Measurements from ENCODE around the gene DKC1.
A peak's percentile ranks its signal among the peaks of the same experiment; 100 is the strongest.

The DKC1 gene

DNA sequence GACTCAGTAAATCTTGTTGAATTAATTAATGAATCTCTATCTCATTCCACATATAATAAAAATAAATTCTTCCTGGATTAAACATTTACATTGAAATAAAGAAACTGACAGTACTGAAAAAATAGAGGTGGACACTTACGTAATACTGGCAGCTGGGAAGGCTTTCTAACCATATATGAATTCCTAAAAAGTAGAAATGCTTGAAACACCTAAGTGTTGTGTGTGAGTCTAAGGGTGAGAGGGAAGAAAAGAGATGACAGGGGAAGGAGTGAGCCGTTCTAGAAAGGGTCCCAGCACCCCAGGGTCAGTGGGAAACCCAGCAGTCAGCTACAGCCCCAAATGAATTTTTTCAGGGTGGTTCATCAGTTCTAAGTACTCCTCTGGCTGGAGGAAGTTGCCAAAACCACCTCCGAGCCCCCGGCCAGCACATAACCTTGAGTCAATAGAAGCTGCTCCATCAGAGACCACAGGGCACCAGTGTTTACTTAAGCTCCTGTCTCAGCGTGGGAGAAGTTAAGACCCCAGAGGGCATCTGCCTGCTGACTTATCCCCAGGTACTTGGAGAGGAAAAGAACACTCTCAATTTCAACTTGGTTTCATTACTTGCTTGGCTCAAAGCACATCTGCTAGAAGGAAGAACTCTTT, 30.1 kb upstream of the DKC1 start:
- Histone ChIP-seq H4K20me1 (ENCODE audit: insufficient read depth, low read length) (no peaks in the 10 kb centered on the region), H2AFZ (ENCODE audit: low read depth, low read length) (no peak overlapping the region), H3K4me1 (ENCODE audit: low read length) (peaks cover 10% of the 10 kb centered on the region), H3K27me3 (ENCODE audit: low read depth, low read length) (no peaks in the 10 kb centered on the region), H3K36me3 (replicated peaks; ENCODE audit: low read depth, low read length) (no peaks in the 10 kb centered on the region), H3K9me3 (ENCODE audit: insufficient read depth, low read length) (no peaks in the 10 kb centered on the region), H3K27ac (ENCODE audit: low read length) (no peak overlapping the region), H3K9ac (ENCODE audit: low read length) (no peak overlapping the region), H3K79me2 (ENCODE audit: low read length) (no peaks in the 10 kb centered on the region), H3K4me3 (ENCODE audit: low read length) (no peak overlapping the region), H3K4me2 (ENCODE audit: low read length) (no peak overlapping the region)
- TF ChIP-seq, protein P1, sequence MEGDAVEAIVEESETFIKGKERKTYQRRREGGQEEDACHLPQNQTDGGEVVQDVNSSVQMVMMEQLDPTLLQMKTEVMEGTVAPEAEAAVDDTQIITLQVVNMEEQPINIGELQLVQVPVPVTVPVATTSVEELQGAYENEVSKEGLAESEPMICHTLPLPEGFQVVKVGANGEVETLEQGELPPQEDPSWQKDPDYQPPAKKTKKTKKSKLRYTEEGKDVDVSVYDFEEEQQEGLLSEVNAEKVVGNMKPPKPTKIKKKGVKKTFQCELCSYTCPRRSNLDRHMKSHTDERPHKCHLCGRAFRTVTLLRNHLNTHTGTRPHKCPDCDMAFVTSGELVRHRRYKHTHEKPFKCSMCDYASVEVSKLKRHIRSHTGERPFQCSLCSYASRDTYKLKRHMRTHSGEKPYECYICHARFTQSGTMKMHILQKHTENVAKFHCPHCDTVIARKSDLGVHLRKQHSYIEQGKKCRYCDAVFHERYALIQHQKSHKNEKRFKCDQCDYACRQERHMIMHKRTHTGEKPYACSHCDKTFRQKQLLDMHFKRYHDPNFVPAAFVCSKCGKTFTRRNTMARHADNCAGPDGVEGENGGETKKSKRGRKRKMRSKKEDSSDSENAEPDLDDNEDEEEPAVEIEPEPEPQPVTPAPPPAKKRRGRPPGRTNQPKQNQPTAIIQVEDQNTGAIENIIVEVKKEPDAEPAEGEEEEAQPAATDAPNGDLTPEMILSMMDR (IDR thresholded peaks at IDR 0.05; ENCODE audit: low read depth, low read length), result no peak
- TF ChIP-seq EZH2phosphoT487 (IDR thresholded peaks at IDR 0.05; ENCODE audit: low read depth), result no peak

DNA sequence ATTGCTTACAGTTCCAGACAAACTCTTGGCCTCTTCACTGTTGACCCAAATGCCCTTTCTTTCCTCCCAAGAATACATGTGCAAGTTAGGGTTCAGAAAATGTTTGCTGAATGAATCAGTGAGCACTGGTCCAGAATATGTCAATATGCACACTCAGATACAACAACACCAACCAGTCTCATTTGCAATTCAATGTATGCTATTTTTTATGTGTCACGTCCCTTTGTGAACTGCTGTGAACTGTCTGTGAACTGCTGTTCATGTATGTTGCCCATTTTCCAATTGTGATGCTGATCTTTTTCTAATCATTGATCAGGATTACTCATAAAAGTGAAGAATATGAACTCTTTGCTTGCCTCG, 29.6 kb upstream of the DKC1 start:
- Histone ChIP-seq H2AFZ (ENCODE audit: low read depth, low read length) (no peak overlapping the region), H3K27ac (ENCODE audit: low read length) (no peak overlapping the region), H3K36me3 (replicated peaks; ENCODE audit: low read depth, low read length) (no peaks in the 10 kb centered on the region), H3K9ac (ENCODE audit: low read length) (no peak overlapping the region), H3K9me3 (ENCODE audit: insufficient read depth, low read length) (no peaks in the 10 kb centered on the region), H4K20me1 (ENCODE audit: insufficient read depth, low read length) (no peaks in the 10 kb centered on the region), H3K79me2 (ENCODE audit: low read length) (no peaks in the 10 kb centered on the region), H3K4me2 (ENCODE audit: low read length) (no peak overlapping the region), H3K4me3 (ENCODE audit: low read length) (no peak overlapping the region), H3K4me1 (ENCODE audit: low read length) (peaks cover 10% of the 10 kb centered on the region), H3K27me3 (ENCODE audit: low read depth, low read length) (no peaks in the 10 kb centered on the region)
- TF ChIP-seq EZH2phosphoT487 (IDR thresholded peaks at IDR 0.05; ENCODE audit: low read depth), result no peak
- TF ChIP-seq, protein P1 (IDR thresholded peaks at IDR 0.05; ENCODE audit: low read depth, low read length), result no peak

DNA sequence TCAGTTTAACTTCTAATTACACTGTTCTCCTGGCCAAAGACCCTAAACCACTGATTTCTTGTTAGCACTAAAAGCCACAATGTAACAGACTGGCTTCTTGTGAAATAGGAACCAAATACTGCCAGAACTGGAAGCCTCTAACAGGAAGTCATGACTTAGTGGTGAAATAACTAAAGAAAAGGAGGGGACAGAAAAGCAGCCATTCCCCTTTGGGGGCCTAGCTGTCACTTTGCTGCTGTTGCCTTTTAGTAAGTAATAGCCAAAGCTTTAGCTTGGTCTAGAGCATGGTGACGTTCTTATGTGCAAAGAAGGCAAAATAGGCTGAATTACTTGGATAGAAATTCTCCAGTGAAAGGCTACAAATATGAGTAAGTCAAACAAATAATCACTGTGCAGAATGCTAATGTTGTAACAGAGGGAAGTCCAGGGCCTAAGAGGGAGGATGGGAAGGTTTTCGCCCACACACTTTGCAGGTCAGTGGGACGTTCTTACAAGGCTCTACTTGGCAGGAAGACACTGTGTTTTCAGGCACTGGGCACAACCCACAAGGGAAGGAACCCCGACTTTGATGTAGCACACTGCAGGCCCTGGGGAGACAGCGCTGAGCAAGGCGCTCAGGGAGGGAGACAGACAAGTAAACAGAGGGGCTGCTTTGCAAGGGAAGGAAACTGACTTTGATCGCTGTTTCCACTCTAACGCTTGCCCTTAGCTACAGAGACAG, 28.4 kb upstream of the DKC1 start:
- Histone ChIP-seq H3K4me2 (ENCODE audit: low read length) (peak overlapping the region; percentile 22), H4K20me1 (ENCODE audit: insufficient read depth, low read length) (no peaks in the 10 kb centered on the region), H3K36me3 (replicated peaks; ENCODE audit: low read depth, low read length) (no peaks in the 10 kb centered on the region), H3K27ac (ENCODE audit: low read length) (no peak overlapping the region), H3K4me3 (ENCODE audit: low read length) (no peak overlapping the region), H3K79me2 (ENCODE audit: low read length) (no peaks in the 10 kb centered on the region), H3K27me3 (ENCODE audit: low read depth, low read length) (no peaks in the 10 kb centered on the region), H3K4me1 (ENCODE audit: low read length) (peaks cover 10% of the 10 kb centered on the region), H3K9me3 (ENCODE audit: insufficient read depth, low read length) (no peaks in the 10 kb centered on the region), H2AFZ (ENCODE audit: low read depth, low read length) (0 out of 2 replicates have a peak overlapping the region, but pooled peaks have one; percentile 21), H3K9ac (ENCODE audit: low read length) (no peak overlapping the region)
- no peak for TF ChIP-seq EZH2phosphoT487 (IDR thresholded peaks at IDR 0.05; ENCODE audit: low read depth)
- TF ChIP-seq, protein P1 (IDR thresholded peaks at IDR 0.05; ENCODE audit: low read depth, low read length), result no peak

DNA sequence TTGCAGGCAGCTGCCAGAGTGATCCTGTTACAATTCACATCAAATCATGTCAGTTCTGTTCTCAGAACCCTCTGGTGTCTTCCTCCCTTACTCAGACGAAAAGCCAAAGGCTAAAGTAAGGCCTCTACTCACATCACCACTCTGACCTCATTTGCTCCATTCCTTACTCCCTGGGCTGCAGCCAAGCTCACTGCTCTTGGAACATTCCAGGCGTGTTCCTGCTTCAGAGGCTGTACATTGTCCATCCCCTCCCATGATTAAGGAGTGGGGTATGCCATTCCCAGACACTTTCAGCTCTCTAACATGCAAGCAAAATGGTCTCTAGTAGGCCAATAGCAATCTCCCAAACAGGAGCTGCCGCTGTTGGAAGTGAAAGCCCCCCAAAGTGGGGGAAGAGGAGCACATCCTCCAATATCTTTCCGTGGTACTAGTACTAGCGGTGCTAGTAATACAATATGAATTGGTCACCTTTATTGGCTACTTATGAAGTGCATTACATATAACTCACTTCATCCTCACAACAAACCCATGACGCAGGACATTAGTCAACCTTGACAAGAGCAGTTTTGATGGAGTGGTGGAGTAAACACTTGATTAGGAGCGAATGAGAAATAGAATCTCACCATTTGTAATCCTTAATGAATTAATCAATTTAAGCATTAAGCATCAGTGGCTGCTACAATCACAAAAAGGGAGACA, 26.8 kb upstream of the DKC1 start:
- no peak for TF ChIP-seq EZH2phosphoT487 (IDR thresholded peaks at IDR 0.05; ENCODE audit: low read depth)
- TF ChIP-seq, protein P1 (IDR thresholded peaks at IDR 0.05; ENCODE audit: low read depth, low read length), result no peak
- H4K20me1 ChIP-seq (ENCODE audit: insufficient read depth, low read length), result no peaks in the 10 kb centered on the region
- no peak overlapping the region for H3K4me2 ChIP-seq (ENCODE audit: low read length)
- no peak overlapping the region for H3K9ac ChIP-seq (ENCODE audit: low read length)
- H3K4me3 ChIP-seq (ENCODE audit: low read length), result no peak overlapping the region
- H2AFZ ChIP-seq (ENCODE audit: low read depth, low read length), result no peak overlapping the region
- no peak overlapping the region for H3K27ac ChIP-seq (ENCODE audit: low read length)
- H3K4me1 ChIP-seq (ENCODE audit: low read length), result peaks cover 10% of the 10 kb centered on the region
- no peaks in the 10 kb centered on the region for H3K27me3 ChIP-seq (ENCODE audit: low read depth, low read length)
- H3K36me3 ChIP-seq (replicated peaks; ENCODE audit: low read depth, low read length), result no peaks in the 10 kb centered on the region
- no peaks in the 10 kb centered on the region for H3K9me3 ChIP-seq (ENCODE audit: insufficient read depth, low read length)
- H3K79me2 ChIP-seq (ENCODE audit: low read length), result no peaks in the 10 kb centered on the region

All from OCI-LY3 (cell line).